Stimulated activated naive CD4-positive, alpha-beta T cell (primary cell): ENCODE measurements around the gene USP12.
A peak's percentile ranks its signal among the peaks of the same experiment; 100 is the strongest.

ENCODE experiments used
- DNase-seq, 6 experiments: peaks; one replicate each; lab custom pipeline; 2025; lab: John Stamatoyannopoulos, UW

USP12 gene

DNA sequence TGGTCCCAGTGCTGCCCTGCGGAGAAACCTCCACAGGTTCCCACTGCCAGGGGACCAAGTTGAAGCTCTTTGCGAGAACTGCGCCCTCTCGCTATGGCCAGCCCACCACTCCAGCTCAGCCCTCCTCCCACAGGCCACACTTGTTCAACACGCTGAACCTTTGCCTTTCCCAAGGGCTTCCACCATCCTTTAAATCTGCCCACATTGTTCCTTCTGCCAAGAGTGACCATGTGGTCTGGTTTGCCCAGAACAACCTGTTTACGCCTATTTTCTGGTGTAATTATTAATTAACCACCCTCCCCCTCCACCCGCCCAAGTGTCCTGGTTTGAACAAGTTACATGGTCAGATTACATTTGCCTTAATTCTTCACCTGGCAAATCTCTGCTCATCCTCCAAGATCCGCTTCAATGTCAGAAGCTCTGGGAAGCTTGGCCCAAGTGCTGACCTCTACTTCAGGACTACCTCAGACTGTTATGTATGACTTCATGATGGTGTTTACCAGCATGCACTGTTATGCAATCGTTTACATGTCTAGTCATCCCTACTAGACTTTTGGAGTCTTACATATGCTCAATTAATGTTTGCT lies 12.0 kb upstream of the USP12 start:
- no peak for DNase-seq

DNA sequence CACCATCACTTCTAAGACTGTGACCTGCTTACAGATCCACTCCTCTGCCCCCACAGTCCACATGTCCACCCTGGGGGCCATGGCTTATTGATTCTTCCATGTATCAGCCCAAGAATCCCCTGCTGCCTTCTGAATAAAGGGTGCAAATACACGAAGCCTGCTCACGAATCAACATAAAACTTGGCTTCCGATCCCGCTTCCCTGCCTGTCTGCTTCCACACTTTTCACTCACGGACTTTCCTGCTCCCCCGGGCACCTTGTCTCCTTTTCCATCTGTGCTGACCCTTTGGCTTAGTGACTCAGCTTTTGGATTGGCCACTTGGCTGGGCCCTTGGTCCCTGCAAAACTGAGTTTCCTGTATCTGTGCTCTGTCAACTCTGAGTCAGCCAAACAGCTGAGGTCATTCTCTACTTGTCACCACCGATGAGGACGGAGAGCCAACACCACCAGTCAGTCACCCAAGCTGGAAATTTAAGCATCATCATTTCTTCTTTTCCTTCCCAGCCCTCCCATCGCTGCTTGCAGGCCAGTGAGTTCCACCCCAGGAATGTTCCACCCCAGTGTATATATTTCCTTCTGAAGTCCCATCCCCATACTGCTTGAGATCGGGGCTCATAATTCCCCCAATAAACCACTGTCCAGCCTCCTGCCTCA lies 11.4 kb upstream of the USP12 start:
- no peak for DNase-seq

DNA sequence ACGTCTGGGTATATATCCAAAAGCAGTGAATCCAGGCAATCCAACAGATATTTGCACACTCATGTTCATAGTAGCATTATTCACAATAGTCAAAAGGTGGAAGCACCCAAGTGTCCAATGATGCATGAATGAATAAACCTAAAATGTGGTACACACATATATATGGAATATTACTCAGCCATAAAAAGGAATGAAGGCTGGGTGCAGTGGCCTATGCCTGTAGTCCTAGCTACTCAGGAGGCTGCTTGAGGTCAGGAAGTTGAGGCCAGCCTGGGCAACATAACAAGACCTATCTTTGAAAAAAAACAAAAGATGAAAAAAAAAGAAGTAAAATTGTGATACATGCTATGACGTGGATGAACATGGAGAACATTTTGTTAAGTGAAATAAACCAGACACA lies 10.4 kb upstream of the USP12 start:
- no peak for DNase-seq

DNA sequence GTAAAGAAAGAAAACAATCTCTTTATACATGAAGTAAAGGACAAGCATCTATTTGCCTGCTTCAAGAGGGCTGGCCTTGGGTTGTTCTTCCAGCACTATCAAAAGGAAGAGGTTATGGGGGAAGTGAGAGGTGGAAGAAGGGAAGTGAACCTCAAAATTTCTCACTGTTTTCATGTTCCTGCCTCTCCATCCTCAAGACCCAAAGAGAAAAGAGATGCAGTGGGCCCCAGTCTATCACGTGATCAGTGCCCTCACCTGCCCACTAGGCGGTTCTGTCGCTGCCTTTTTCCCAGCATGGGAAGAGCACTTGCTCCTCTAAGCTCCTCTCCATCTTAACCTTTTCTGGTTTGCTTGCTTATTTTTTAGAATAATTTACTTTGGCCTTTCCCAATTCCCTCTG lies 6.2 kb upstream of the USP12 start:
- DNase-seq, result no peak

- no peak for DNase-seq
These were observed 5.1 kb upstream of the USP12 start for GRCh38 chr13:27176470-27177410.

DNA sequence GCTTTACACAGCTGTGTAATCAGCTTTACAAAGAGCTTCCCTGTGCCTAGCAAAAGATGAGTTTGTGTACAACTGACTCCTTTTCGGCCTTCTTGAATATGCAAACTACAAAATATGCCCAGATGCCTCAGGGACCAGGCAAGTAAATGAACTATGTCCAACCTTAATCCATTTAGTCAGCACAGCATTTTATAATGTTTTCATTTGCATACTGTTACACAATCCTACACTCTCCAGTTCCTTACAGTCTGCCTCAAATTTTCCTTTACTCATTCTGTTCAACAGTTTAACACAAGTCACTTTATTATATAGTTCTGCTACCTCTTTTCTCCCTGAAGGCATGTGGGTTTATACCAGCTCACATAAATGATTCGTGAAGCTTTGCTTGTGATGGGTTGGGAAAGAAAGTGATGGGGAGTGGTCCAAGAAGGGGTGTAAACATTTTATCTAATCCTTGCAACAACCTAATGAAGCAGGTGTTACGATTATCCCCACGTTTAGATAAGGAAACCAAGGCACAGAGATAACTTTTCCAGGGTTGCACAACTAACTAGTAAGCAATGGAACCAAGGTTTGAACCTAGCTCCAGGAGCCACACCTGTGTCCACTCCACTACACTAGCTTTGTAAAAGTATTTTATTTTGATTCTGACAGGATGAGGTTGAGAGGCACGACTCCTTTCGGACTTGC lies 3.3 kb upstream of the USP12 start:
- DNase-seq, result no peak

GRCh38 chr13:27172495-27172842 lies 858 bp upstream of the USP12 start:
- no peak for DNase-seq

DNA sequence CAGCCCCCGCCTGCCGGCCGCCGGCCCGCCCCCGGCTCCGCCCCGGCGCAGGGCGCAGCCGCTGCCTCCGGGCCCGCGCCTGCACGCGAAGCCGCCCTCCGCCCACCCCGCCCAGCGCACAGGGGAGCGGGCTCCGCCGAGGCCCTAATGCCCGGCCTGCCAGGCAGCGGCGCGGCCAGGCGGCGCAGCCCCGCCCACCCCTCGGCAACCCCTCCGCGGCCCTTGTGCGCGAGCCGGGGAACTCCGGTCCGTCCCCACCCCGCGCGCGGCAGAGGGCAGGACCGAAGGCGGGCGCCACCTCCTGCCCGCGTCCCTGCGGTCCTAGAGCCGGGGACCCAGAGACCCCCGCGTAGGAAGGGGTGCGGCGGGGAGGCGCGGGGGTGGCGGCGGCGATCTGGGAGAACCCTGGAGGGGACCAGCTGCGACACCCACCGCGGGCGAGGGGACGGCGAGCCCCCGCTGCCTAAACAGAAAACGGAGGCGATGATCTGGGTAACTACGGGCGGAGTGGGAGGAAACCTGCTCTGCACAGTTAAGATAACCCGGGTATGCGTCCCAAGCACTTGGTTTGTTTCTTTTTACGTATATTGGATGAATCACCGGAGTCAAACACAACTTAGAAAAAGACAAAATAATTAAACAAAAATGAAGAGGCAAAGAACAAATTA lies 350 bp upstream of the USP12 start:
- DNase-seq, result peak; percentile 81 to 90 (median 83)

- peak in 5 of 6 experiments; percentile 14 to 50 (median 30) for DNase-seq
These were observed 931 bp downstream of the USP12 start for GRCh38 chr13:27170516-27171243.

DNA sequence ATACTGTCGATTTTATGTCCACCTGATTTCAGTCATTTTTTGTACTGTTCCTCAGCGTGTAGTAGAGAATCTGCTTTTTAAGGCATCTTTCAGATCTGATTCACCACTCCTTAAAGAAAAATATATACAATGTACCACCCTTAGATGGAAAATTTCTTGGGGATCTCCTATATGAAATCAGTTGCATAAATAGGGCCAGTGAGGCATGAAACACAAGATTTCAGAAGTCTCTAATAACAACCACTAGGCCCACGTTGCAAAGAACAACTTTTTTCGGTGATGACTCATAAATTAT lies 1.4 kb downstream of the USP12 start:
- DNase-seq, result no peak

- peak in 1 of 6 experiments; percentile 2 for DNase-seq
These were observed 2.5 kb downstream of the USP12 start for GRCh38 chr13:27168906-27169657.

- DNase-seq, result peak in 1 of 6 experiments; percentile 15
These were observed 3.5 kb downstream of the USP12 start for GRCh38 chr13:27168086-27168485.

DNA sequence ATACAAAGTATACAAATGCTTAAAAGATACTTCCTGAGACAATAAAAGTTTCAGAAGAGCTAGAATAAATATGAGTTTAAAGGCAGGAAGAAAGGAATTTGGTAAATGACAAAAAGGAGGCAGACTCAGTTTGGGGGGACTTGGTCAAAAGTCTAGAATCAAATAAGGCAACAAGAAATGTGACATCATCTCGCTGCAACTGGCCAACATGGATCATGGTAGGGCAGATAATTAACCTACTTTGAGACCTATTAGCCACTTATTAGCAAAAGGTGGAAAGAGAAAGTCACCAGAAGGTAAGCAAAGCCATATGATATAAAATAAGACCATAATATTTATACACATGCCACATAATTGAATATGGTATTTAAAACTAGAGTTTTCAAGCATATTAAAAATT lies 5.3 kb downstream of the USP12 start:
- no peak for DNase-seq

DNA sequence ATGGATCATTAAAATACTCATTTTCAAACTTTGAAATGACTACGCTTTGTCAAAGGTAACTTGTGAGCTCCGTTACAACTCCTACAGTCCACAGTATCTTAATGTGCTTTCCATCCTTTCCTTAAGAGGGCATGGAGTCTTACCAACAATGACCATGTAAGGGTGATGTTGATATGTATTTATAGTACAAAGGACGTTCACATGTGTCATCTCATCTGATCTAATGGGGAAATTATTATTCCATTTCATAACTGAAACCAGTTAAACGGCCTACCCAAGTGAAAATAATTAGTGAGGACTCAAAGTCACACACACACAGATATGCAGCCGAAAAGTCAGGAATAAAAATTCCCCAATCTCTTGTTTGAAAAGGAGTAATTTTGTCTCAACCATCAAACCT lies 9.6 kb downstream of the USP12 start:
- no peak for DNase-seq

GRCh38 chr13:27161423-27161822 lies 10.2 kb downstream of the USP12 start:
- no peak for DNase-seq

DNA sequence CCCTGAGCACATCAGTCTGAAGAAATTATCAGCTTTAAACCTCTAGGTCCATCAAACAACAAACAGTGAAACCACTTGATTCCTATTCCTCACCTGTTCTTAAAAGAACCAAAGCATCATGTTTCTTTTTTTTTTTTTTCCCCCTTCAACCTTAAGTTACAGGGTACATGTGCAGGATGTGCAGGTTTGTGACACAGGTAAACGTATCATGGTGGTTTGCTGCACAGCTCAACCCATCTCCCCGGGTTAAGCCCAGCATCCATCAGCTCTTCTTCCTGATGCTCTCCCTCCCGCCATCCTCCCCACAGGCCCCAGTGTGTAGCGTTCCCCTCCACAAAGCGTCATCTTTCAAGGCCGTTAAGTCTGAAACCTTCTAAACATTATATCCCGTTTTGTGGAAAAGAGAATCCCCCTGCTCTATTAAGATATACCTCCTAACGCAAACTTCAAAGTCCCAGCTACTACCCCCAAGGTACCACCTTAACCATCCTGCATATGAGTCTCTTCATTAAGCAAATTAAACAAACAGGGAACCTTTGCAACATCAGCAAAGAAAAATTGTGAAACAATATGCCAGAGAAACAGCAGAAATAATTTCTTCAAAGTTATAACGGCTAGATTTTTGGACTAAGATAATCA lies 10.8 kb downstream of the USP12 start:
- no peak for DNase-seq

DNA sequence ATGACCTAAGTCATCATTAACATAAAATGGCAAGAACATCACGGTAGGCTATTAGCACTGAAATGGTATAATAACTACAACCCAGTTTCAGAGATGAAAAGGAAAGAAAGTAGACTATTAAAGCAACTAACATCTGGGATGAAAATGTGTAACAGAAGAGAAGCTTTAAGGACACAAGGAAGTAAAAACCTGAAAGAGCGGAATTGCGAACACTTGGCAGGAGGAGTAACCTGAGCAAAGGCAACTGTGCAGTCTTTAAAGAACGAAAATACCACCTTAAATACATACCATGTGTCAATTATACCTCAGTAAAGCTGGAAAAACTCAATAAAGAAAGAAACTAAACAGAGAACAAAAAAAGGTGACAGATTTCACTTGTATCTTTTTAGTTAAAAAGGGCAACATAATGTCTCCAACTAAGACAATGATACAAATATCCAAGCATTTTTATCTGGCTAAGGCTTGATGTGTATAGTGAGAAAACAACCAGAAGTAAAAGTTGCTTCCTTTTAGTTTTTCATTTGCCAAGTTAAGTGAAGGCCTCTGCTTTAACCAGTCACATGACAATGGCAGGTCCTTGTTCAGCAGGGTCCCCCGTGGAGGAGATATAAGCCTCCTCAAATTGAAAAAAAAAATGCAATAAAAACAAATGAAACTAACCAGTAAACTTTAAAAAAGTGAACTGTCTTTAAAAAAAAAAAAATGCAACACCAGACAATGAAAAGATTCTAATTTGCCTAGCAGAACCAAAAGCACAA lies 11.6 kb downstream of the USP12 start:
- DNase-seq, result no peak

- no peak for DNase-seq
These were observed 13.3 kb downstream of the USP12 start for GRCh38 chr13:27158335-27158734.

- DNase-seq, result no peak
These were observed 19.6 kb downstream of the USP12 start for GRCh38 chr13:27151798-27152599.
